ENCODE data around the gene PABPN1.
"Not testable (repeated sequence)": the region's sequence is repeated elsewhere in the genome, so short reads cannot be mapped to it uniquely, and the experiment has no call there.

Gene PABPN1

DNA sequence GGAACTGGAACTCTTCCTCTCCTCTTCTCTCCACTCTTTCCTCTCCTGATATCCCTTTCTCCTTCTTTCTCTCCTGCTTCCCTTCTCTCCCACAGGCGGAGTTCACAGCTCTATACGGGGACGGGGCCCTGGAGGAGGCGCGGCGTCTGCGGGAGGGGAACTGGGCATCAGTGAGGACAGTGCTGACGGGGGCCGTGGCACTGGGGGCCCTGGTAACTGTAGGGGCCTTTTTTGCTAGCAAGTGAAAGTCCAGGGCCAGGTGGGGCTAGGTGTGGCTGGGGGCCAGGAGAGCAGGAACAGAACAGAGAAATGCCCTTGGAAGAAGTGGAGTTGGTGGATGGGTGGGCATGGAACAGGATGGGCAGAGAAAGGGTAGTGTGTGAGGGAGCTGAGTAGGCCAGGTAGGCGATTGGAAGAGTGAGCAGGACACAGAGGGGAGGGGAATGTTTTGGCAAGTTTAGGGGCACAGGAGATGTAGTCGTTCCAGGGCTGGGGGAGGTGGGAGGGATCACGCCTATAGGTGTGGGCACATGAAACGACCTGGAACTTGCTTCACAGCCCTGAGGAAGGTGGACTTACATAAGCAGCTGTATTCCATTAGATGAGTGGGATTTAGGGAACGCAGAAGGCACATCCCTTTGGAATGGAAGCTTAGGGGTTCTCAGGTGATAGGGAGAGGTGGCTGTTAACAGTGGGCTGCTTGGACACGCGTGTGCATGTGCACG, 12.4 kb upstream of the PABPN1 start:
- Mint-ChIP-seq H3K4me3 (no peak overlapping the region), H3K27me3 (ENCODE audit: low read depth) (peaks cover 8% of the 10 kb centered on the region), H3K27ac (no peak overlapping the region)

DNA sequence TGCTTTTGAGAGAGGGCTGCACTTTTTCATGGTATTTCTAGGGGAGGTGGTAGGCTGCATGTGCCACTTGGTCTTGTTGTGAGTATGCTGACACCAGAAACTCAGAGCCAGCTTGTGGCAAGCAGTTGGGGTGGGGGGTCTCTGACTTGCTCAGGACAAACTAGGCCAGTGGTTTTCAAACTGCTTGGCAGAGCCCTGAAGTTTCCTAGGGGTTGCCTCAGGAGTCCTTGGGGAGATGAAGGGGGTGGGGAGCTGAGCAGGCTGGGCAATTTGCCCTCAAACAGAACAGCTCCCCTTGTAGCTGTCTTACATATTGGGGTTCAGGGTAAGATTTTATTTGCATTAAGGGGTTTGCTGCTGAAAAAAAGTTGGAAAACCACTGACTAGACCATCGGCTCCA, 10.7 kb upstream of the PABPN1 start:
- no peak overlapping the region for H3K4me3 Mint-ChIP-seq
- no peak for DNase-seq (ENCODE audit: low spot score)
- no peaks in the 10 kb centered on the region for H3K9me3 Mint-ChIP-seq
- H3K36me3 Mint-ChIP-seq (ENCODE audit: low read depth) = no peaks in the 10 kb centered on the region
- H3K4me1 Mint-ChIP-seq (ENCODE audit: low read depth) = peaks cover 18% of the 10 kb centered on the region
- peaks cover 5% of the 10 kb centered on the region for H3K27me3 Mint-ChIP-seq (ENCODE audit: low read depth)
- no peak overlapping the region for H3K27ac Mint-ChIP-seq

More for the DNA sequence above, 12.4 kb upstream of the PABPN1 start:
- Mint-ChIP-seq H3K36me3 (ENCODE audit: low read depth) (no peaks in the 10 kb centered on the region), H3K9me3 (no peaks in the 10 kb centered on the region), H3K4me1 (ENCODE audit: low read depth) (peaks cover 19% of the 10 kb centered on the region)
- DNase-seq (ENCODE audit: low spot score) = no peak

DNA sequence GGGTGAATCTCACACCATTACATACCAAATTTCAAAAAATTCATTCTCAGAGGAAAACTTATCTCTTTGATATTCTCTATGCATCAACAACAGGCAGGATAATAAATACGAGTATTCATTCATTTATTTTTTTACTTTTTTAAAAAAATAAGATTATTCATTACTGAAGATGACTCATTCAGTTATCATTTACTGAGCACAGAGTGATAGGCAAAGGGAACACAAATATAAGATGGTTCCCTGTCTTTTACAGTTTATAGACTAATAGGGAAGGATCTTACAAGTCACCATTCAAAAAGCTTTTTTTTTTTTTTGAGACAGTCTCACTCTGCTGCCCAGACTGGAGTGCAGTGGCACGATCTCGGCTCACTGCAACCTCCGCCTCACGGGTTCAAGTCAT, 5.0 kb upstream of the PABPN1 start:
- no peak overlapping the region for H3K4me3 Mint-ChIP-seq

DNA sequence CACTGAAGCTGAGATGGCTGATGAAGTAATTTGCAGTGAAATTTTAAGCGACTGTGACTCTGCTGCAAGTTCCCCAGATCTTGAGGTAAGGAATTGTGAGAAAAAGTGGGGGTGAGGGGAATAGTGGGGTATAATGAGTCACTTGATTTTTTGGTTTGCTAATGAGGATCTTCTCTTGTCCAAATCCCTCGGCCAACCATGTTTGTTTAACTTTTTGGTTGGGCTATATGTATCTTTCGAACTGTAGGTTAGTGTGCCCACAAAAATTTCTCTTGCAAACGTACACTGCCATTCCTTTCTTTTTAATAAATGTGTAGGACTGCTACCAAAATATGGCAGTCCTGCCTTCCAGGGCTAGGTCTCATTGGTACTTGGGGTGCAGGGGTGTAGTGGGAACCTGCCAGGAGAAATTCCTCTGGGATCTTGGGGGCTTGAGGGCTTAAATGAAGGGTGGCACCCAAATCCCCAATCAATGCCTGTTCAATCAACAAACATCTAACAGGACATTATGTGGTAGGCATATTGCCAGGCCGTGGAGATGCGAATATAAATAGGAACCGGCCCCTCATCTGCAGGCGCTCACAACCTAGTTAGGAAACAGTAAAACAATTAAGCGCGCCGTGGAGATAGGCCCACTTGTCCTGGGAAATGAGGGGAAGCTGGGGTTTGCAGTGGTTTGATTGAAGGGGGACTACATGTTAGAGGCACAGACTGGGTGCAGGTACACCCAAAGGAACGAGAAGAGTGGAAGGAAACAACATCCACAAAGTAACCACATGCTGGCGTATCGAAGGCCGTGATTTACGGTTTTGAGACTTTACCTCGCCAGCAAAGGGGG, 1.3 kb upstream of the PABPN1 start:
- peaks cover 11% of the 10 kb centered on the region for H3K9me3 Mint-ChIP-seq
- peaks cover 35% of the 10 kb centered on the region for H3K36me3 Mint-ChIP-seq (ENCODE audit: low read depth)
- DNase-seq (ENCODE audit: low spot score) = no peak
- peak overlapping the region; percentile 82 for H3K4me3 Mint-ChIP-seq
- no peaks in the 10 kb centered on the region for H3K27me3 Mint-ChIP-seq (ENCODE audit: low read depth)
- peaks cover 21% of the 10 kb centered on the region for H3K4me1 Mint-ChIP-seq (ENCODE audit: low read depth)
- peak overlapping the region; percentile 92 for H3K27ac Mint-ChIP-seq

More for the DNA sequence above, 5.0 kb upstream of the PABPN1 start:
- Mint-ChIP-seq H3K9me3 (peaks cover 11% of the 10 kb centered on the region), H3K27me3 (ENCODE audit: low read depth) (peaks cover 2% of the 10 kb centered on the region), H3K36me3 (ENCODE audit: low read depth) (peaks cover 7% of the 10 kb centered on the region), H3K4me1 (ENCODE audit: low read depth) (peaks cover 8% of the 10 kb centered on the region), H3K27ac (no peak overlapping the region)
- DNase-seq (ENCODE audit: low spot score) = no peak

DNA sequence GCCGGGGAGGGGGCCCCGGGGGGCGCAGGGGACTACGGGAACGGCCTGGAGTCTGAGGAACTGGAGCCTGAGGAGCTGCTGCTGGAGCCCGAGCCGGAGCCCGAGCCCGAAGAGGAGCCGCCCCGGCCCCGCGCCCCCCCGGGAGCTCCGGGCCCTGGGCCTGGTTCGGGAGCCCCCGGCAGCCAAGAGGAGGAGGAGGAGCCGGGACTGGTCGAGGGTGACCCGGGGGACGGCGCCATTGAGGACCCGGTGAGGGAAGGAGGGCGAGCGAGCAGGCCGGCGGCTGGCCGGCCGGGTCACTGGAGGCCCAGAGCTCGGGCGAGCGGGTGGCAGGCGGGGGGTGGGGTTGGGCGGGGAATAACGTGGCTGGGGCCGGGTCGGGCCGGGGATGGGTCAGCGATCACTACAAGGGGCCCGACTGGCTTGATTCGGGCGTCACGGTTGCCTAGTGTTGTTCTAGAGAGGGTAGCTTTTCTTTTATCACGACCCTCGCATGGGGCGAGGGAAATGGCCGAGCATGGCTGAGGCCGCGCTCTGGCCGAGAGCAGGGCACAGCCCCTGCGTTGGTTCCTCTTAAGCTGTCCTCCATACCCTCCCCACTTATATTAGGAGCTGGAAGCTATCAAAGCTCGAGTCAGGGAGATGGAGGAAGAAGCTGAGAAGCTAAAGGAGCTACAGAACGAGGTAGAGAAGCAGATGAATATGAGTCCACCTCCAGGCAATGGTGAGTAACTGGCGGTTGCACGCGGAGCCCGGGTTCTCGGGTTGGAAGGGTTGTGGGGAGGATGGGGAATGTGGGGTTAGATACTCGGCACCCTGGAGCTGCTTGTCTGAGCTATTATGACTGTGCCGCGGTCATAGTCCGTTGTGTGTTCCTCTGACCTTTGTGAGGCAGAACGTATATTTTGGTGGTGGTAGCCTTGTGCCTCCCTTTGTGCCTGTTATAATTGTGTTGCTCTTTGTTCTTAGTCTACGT, 603 bp downstream of the PABPN1 start:
- DNase-seq (ENCODE audit: low spot score) = peak; percentile 72
- peaks cover 21% of the 10 kb centered on the region for H3K4me1 Mint-ChIP-seq (ENCODE audit: low read depth)
- H3K27ac Mint-ChIP-seq = peak overlapping the region; percentile 89
- H3K27me3 Mint-ChIP-seq (ENCODE audit: low read depth) = no peaks in the 10 kb centered on the region
- peak overlapping the region; percentile 88 for H3K4me3 Mint-ChIP-seq
- H3K9me3 Mint-ChIP-seq = peaks cover 11% of the 10 kb centered on the region
- H3K36me3 Mint-ChIP-seq (ENCODE audit: low read depth) = peaks cover 44% of the 10 kb centered on the region

DNA sequence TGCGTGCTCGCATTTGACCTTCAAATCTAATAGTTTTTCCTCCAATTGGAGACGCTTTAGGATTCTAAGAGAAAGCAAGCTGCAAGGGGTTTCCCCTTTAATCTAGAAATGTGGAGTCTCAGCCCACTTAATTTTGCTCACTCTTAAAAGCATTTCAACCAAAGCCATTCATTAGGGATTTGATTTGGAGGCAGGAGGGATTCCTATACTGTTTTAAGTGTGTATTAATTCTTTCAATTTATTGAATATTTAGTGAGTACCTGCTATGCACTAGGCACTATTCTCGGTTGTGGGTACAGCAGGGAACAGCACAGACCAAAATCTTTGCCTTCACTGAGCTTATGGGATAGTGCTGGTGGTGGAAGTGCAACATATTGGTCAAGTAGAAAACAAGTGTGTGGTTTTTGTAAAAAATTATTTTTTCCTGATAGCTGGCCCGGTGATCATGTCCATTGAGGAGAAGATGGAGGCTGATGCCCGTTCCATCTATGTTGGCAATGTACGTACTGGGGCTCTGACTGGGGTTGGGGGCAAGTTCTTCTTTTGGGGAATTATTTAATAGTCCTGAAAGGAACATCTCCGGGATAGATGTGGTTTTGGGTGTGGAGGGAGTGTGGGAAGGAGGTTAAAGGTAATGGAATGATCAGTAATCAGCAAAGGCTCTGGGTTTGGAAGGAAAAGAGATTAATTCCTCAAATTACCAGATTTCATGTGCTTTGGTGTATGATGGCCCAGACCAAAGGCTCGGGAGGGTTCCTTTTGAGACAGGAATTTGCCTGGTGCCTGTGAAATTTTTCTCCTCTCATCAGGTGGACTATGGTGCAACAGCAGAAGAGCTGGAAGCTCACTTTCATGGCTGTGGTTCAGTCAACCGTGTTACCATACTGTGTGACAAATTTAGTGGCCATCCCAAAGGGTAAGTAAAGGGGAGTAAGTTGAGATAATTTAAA, 1.6 kb downstream of the PABPN1 start:
- H3K9me3 Mint-ChIP-seq = peaks cover 11% of the 10 kb centered on the region
- no peaks in the 10 kb centered on the region for H3K27me3 Mint-ChIP-seq (ENCODE audit: low read depth)
- H3K4me3 Mint-ChIP-seq = peak overlapping the region; percentile 88
- H3K4me1 Mint-ChIP-seq (ENCODE audit: low read depth) = peaks cover 22% of the 10 kb centered on the region
- H3K27ac Mint-ChIP-seq = peak overlapping the region; percentile 89
- H3K36me3 Mint-ChIP-seq (ENCODE audit: low read depth) = peaks cover 44% of the 10 kb centered on the region
- DNase-seq (ENCODE audit: low spot score) = no peak

DNA sequence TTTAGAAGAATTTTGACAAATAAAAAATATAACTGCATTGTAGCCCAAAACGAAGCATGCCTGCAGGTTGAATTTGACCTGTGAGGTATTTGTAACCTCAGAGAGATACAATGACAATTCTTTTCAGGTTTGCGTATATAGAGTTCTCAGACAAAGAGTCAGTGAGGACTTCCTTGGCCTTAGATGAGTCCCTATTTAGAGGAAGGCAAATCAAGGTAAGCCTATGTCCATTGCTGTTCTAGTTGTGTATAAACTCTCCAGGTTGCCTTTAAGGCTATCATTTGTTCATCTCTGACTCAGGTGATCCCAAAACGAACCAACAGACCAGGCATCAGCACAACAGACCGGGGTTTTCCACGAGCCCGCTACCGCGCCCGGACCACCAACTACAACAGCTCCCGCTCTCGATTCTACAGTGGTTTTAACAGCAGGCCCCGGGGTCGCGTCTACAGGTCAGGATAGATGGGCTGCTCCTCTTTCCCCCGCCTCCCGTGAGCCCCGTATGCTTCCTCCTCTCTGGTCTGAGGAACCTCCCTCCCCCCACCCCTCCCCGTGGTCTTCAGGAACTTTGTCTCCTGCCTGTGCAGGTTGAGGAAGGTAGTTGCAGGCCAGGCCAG, 2.7 kb downstream of the PABPN1 start:
- Mint-ChIP-seq H3K27ac (no peak overlapping the region), H3K9me3 (peaks cover 11% of the 10 kb centered on the region), H3K4me1 (ENCODE audit: low read depth) (peaks cover 25% of the 10 kb centered on the region), H3K27me3 (ENCODE audit: low read depth) (no peaks in the 10 kb centered on the region), H3K4me3 (no peak overlapping the region), H3K36me3 (ENCODE audit: low read depth) (peaks cover 44% of the 10 kb centered on the region)
- DNase-seq (ENCODE audit: low spot score) = no peak

DNA sequence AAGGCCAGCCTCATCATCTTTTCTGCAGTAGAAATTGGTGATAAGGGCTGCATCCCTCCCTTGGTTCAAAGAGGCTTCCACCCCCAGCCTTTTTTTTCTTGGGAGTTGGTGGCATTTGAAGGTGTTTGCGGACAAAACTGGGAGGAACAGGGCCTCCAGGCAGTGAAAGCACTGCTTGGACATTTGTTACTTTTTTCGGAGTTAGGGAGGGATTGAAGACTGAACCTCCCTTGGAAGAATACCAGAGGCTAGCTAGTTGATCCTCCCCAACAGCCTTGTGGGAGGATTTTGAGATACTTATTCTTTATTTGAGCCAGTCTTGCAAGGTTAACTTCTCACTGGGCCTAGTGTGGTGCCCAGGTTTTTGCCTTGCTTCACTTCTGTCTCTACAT, 3.2 kb downstream of the PABPN1 start:
- H3K36me3 Mint-ChIP-seq (ENCODE audit: low read depth) = peaks cover 43% of the 10 kb centered on the region
- H3K9me3 Mint-ChIP-seq = peaks cover 10% of the 10 kb centered on the region
- no peaks in the 10 kb centered on the region for H3K27me3 Mint-ChIP-seq (ENCODE audit: low read depth)
- peaks cover 25% of the 10 kb centered on the region for H3K4me1 Mint-ChIP-seq (ENCODE audit: low read depth)
- DNase-seq (ENCODE audit: low spot score) = no peak
- no peak overlapping the region for H3K27ac Mint-ChIP-seq
- no peak overlapping the region for H3K4me3 Mint-ChIP-seq

DNA sequence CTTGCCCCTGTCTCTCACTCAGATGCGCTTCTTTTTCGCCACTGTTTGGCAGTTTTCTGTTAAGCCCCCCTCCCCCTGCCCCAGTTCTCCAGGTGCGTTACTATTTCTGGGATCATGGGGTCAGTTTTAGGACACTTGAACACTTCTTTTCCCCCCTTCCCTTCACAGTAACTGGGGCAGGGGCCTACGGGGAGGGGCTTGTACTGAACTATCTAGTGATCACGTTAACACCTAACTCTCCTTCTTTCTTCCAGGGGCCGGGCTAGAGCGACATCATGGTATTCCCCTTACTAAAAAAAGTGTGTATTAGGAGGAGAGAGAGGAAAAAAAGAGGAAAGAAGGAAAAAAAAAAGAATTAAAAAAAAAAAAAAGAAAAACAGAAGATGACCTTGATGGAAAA, 3.7 kb downstream of the PABPN1 start:
- no peaks in the 10 kb centered on the region for H3K27me3 Mint-ChIP-seq (ENCODE audit: low read depth)
- H3K9me3 Mint-ChIP-seq = peaks cover 5% of the 10 kb centered on the region
- peaks cover 21% of the 10 kb centered on the region for H3K4me1 Mint-ChIP-seq (ENCODE audit: low read depth)
- no peak overlapping the region for H3K4me3 Mint-ChIP-seq
- no peak for DNase-seq (ENCODE audit: low spot score)
- no peak overlapping the region for H3K27ac Mint-ChIP-seq
- H3K36me3 Mint-ChIP-seq (ENCODE audit: low read depth) = peaks cover 38% of the 10 kb centered on the region

DNA sequence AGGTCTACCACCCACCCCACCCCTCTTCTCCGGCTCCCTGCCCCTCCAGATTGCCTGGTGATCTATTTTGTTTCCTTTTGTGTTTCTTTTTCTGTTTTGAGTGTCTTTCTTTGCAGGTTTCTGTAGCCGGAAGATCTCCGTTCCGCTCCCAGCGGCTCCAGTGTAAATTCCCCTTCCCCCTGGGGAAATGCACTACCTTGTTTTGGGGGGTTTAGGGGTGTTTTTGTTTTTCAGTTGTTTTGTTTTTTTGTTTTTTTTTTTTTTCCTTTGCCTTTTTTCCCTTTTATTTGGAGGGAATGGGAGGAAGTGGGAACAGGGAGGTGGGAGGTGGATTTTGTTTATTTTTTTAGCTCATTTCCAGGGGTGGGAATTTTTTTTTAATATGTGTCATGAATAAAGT, 4.5 kb downstream of the PABPN1 start:
- H3K36me3 Mint-ChIP-seq (ENCODE audit: low read depth) = peaks cover 37% of the 10 kb centered on the region
- not testable (repeated sequence) for DNase-seq (ENCODE audit: low spot score); H3K4me3 Mint-ChIP-seq; H3K27me3 Mint-ChIP-seq (ENCODE audit: low read depth); H3K27ac Mint-ChIP-seq; H3K9me3 Mint-ChIP-seq
- H3K4me1 Mint-ChIP-seq (ENCODE audit: low read depth) = peaks cover 17% of the 10 kb centered on the region

DNA sequence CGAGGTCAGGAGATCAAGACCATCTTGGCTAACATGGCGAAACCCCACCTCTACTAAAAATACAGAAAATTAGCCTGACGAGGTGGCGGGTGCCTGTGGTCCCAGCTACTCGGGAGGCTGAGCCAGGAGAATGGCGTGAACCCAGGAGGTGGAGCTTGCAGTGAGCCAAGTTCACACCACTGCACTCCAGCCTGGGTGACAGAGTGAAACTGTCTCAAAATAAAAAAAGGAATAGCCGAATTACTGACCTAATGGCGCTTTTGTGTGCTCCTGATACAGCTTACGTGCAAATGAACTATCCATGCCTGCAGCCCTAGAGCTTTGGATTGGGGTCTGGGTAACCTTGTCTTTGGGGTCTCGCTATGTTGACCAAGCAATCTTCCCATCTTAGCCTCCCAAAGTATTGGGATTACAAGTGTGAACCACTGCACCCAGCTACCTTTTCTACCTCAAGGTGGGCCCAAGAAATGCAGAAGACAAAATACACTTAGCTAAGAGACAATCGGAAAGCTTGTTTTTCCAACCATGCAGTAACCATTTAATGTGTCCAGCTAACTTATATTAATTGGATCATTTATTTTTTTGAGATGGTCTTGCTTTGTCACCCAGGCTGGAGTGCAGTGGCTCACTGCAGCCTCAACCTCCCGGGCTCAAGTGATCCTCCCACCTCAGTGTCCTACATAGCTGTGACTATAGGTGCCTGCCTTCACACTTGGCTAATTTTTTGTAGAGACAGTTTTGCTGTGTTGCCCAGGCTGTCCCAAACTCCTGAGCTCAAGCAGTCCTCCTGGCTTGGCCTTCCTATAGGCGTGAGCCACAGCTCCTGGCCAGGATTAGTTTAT, 5.5 kb downstream of the PABPN1 start:
- no peak for DNase-seq (ENCODE audit: low spot score)
- Mint-ChIP-seq H3K36me3 (ENCODE audit: low read depth) (peaks cover 37% of the 10 kb centered on the region), H3K27me3 (ENCODE audit: low read depth) (no peaks in the 10 kb centered on the region), H3K4me3 (no peak overlapping the region), H3K9me3 (no peaks in the 10 kb centered on the region), H3K27ac (no peak overlapping the region), H3K4me1 (ENCODE audit: low read depth) (peaks cover 17% of the 10 kb centered on the region)
